SH-SY5Y (cell line): Measurements from ENCODE around the gene MESP2.

ENCODE experiments used
- GATA2 ChIP-seq: IDR thresholded peaks from 2 replicates; pipeline ENCODE4 v1.6.1; 2011; ENCODE audit warnings: mild to moderate bottlenecking, low read depth, low read length
- GATA3 ChIP-seq: IDR thresholded peaks from 2 replicates; pipeline ENCODE4 v1.6.1; 2011; ENCODE audit warnings: low read depth, mild to moderate bottlenecking, low read length, moderate library complexity

GRCh38 chr15:89794627-89795241 is 18.6 kb downstream of the MESP2 start:
- TF ChIP-seq GATA3 (no peak), GATA2 (no peak)
